Mesothelial cell of epicardium (in vitro differentiated cells): ENCODE data around the gene ATXN10. TPM values are rescaled to one million over a fixed set of nuclear protein-coding genes. Genes with fewer than 3 reads are reported as not detected.

ENCODE experiments used
- DNase-seq, 2 experiments: peaks; one replicate each; pipeline ENCODE4 v3.0.0; 2021; ENCODE audit warnings: low spot score in 2 of 2; ENCODE audit not compliant: unreplicated experiment in 2 of 2
- H3K27ac Mint-ChIP-seq: 2 replicates; pipeline ENCODE4 v1.8.0; 2021; ENCODE audit warnings: mixed read lengths
- H3K27me3 Mint-ChIP-seq: 2 replicates; pipeline ENCODE4 v1.8.0; 2021; ENCODE audit warnings: low read depth, mixed read lengths
- H3K36me3 Mint-ChIP-seq: 2 replicates; pipeline ENCODE4 v1.8.0; 2021; ENCODE audit warnings: mixed read lengths
- H3K4me1 Mint-ChIP-seq: 2 replicates; pipeline ENCODE4 v1.8.0; 2021; ENCODE audit warnings: mixed read lengths
- H3K4me3 Mint-ChIP-seq: 2 replicates; pipeline ENCODE4 v1.8.0; 2021; ENCODE audit warnings: mild to moderate bottlenecking, moderate library complexity, mixed read lengths
- H3K9me3 Mint-ChIP-seq: 2 replicates; pipeline ENCODE4 v1.8.0; 2021; ENCODE audit warnings: mixed read lengths
- total RNA-seq: library from RNA; stranded (reverse); gene quantifications from 3 replicates; pipeline ENCODE4 v1.2.1, GENCODE V29; 2021
- TF ChIP-seq, protein P1 (sequence below): fragments of 200-600 bp; sonication (generic); IDR thresholded peaks from one replicate; pipeline ENCODE4 v1.5.0; 2021; ENCODE audit warnings: antibody characterized with exemption; ENCODE audit not compliant: unreplicated experiment

Gene ATXN10
- total RNA-seq, 1 donor from 2014 or later = 237 TPM

DNA sequence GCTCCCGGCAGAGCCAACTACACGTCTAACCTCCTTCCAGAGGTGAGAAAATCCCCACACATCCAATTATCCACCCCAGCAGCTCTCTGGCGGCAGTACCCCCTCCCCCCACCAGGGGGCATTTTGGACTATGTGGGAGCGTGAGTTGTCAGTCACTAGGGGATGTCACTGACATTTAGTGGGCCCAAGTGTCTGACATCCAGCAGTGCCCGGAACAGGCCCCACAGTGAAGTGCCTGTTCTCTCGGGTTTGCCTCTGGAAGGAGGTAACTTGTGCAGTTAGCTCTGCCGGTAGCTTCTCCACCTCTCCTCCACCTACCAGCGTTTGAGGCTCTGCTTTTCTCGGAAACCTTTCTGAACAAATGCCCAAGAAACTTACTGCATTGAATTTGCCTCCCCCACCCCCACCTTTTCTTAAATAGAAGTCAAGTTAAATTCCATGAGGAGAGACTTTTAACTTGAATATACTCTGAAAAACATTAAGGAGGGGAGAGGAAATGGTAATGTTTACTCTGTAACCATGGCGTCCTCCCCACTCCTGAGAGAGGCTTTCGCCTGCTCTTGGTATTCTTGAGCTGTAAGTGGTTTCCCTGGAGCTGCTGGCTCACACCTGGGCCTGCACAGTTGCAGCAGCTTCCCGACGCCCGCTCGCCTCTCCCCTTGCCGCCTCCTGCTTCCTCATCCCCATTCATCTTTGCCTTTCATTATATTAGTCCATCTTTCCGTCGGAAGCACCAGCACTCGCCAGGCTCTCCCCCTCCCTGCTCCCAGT is 192.5 kb downstream of the ATXN10 start:
- peak overlapping the region; percentile 81 for H3K27ac Mint-ChIP-seq
- H3K9me3 Mint-ChIP-seq = peaks cover 10% of the 10 kb centered on the region
- TF ChIP-seq, protein P1, sequence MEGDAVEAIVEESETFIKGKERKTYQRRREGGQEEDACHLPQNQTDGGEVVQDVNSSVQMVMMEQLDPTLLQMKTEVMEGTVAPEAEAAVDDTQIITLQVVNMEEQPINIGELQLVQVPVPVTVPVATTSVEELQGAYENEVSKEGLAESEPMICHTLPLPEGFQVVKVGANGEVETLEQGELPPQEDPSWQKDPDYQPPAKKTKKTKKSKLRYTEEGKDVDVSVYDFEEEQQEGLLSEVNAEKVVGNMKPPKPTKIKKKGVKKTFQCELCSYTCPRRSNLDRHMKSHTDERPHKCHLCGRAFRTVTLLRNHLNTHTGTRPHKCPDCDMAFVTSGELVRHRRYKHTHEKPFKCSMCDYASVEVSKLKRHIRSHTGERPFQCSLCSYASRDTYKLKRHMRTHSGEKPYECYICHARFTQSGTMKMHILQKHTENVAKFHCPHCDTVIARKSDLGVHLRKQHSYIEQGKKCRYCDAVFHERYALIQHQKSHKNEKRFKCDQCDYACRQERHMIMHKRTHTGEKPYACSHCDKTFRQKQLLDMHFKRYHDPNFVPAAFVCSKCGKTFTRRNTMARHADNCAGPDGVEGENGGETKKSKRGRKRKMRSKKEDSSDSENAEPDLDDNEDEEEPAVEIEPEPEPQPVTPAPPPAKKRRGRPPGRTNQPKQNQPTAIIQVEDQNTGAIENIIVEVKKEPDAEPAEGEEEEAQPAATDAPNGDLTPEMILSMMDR = peak; percentile 99
- peak in 1 of 2 experiments; percentile 82 for DNase-seq
- peaks cover 37% of the 10 kb centered on the region for H3K27me3 Mint-ChIP-seq
- H3K36me3 Mint-ChIP-seq = peaks cover 15% of the 10 kb centered on the region
- H3K4me3 Mint-ChIP-seq = no peak overlapping the region
- peaks cover 21% of the 10 kb centered on the region for H3K4me1 Mint-ChIP-seq

DNA sequence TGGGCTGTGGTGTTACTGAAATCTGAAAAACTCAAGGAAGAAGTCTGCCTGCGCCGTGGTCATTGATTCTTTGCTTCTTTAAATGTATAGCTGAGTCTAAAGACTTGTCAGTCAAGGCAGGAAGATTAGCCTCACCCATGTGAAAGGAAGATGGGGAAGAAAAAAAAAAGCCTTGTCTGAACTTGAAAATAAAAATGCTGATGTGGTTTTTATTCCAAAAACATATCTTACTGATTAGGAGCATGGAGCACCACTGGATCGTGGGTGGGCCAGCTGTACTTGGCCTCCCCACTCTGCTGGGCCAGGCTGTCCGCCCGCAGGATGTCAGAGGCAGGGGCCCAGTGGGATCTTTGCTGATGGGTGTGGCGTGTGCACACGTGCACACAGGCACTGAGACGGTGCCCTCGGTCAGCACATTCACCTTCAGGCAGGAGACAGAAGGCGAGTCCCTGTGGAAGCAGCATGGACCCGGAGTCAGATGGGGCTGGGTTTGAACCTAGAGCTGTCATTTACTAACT is 193.4 kb downstream of the ATXN10 start:
- peaks cover 13% of the 10 kb centered on the region for H3K36me3 Mint-ChIP-seq
- peaks cover 21% of the 10 kb centered on the region for H3K4me1 Mint-ChIP-seq
- no peak for DNase-seq
- peak overlapping the region; percentile 30 for H3K4me3 Mint-ChIP-seq
- H3K9me3 Mint-ChIP-seq = peaks cover 10% of the 10 kb centered on the region
- TF ChIP-seq, protein P1 = no peak
- no peak overlapping the region for H3K27ac Mint-ChIP-seq
- H3K27me3 Mint-ChIP-seq = peaks cover 46% of the 10 kb centered on the region

GRCh38 chr22:45865561-45866125 is 194.0 kb downstream of the ATXN10 start:
- peaks cover 52% of the 10 kb centered on the region for H3K27me3 Mint-ChIP-seq
- peak overlapping the region; percentile 38 for H3K4me3 Mint-ChIP-seq

DNA sequence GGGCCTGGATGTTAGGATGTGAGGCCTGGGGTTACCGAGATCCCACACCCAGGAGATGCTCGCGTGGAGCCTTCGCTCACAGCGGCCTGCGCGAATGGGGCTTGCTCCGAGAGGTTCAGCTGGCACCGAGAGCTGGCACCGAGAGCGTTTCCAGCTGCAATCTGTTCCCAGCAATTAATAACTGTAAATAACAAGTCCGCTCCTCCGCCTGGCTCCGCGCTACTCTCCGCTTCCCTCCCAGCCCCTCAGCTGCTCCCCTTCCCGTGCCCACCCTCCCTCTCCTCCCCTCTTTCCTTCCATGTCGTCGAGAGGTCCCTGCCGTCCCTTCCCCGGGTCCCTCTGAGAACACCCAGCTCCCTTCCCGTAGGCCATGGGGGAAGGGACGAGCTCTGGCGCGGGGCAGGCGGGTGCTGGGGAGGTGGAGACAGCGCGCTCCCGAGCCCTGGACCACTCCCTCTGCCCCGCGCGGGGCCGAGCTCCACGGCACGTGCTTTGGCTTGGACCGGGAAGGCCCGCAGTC is 194.6 kb downstream of the ATXN10 start:
- Mint-ChIP-seq H3K4me3 (peak overlapping the region; percentile 38), H3K9me3 (peaks cover 10% of the 10 kb centered on the region), H3K36me3 (peaks cover 7% of the 10 kb centered on the region), H3K27ac (no peak overlapping the region), H3K27me3 (peaks cover 54% of the 10 kb centered on the region), H3K4me1 (peaks cover 21% of the 10 kb centered on the region)
- TF ChIP-seq, protein P1 = no peak
- DNase-seq = no peak

More at GRCh38 chr22:45865561-45866125, 194.0 kb downstream of the ATXN10 start:
- Mint-ChIP-seq H3K36me3 (peaks cover 7% of the 10 kb centered on the region), H3K27ac (no peak overlapping the region), H3K9me3 (peaks cover 10% of the 10 kb centered on the region), H3K4me1 (peaks cover 21% of the 10 kb centered on the region)
- TF ChIP-seq, protein P1 = no peak
- DNase-seq = no peak

DNA sequence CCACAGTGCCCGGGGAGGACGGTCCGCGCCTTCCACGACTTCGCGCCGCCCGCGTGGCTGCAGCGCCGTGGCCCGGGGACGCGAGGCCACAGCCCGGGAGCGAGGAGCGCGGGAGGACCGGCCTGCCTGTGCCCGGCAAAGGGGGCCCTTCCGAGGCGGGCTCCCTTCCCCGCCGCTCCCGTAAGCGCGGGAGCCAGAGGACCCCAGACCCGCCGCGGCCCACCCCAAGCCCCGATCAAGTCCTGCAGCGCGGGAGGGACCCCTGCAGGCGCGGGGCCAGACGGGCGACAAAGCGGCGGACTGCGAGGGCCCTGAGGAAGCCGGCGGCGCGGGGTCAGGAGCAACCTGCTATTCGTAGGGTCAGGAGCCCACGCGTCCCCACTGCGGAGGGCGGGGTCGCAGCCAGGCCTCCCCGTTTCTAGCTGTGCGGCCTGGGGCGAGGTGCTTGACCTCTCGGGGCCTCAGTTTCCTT is 195.0 kb downstream of the ATXN10 start:
- Mint-ChIP-seq H3K27me3 (peaks cover 54% of the 10 kb centered on the region), H3K9me3 (peaks cover 10% of the 10 kb centered on the region), H3K4me3 (peak overlapping the region; percentile 39), H3K36me3 (peaks cover 6% of the 10 kb centered on the region), H3K27ac (no peak overlapping the region), H3K4me1 (peaks cover 21% of the 10 kb centered on the region)
- TF ChIP-seq, protein P1 = no peak
- no peak for DNase-seq
